CD4-positive, CD25-positive, alpha-beta regulatory T cell (primary cell): ENCODE data around the gene C11orf86. TPM values are rescaled to one million over a fixed set of nuclear protein-coding genes. Genes with fewer than 3 reads are reported as not detected.
A peak's percentile ranks its signal among the peaks of the same experiment; 100 is the strongest.

Experiments used
- ATAC-seq, 2 donors: fragments of 150-1000 bp; cut with Tn5 transposase; one replicate each; pipeline ENCODE4 v1.10.0; 2021; ENCODE audit warnings: low read depth in 2 of 2, moderate number of reproducible peaks in 2 of 2, moderate library complexity in 1 of 2
- DNase-seq, 3 donors: peaks; one replicate each; pipeline versions ENCODE4 v3.0.0 to v3.0.0-alpha.2; 2012 to 2022; ENCODE audit warnings: mixed read lengths in 1 of 3
- H3K27ac ChIP-seq: one replicate; pipeline ENCODE4 v1.7.0; 2013; ENCODE audit warnings: mild to moderate bottlenecking, low read length; ENCODE audit not compliant: insufficient read depth, poor library complexity, severe bottlenecking
- H3K27me3 ChIP-seq: one replicate; pipeline ENCODE4 v1.7.0; 2013; ENCODE audit warnings: low read length; ENCODE audit not compliant: control insufficient read depth, insufficient read depth
- H3K36me3 ChIP-seq: one replicate; pipeline ENCODE4 v1.7.0; 2013; ENCODE audit warnings: mild to moderate bottlenecking, low read length, moderate library complexity; ENCODE audit not compliant: control insufficient read depth, insufficient read depth
- H3K4me1 ChIP-seq: 2 replicates; pipeline ENCODE4 v1.7.0; 2013; ENCODE audit warnings: mild to moderate bottlenecking, low read length; ENCODE audit not compliant: insufficient read depth, control insufficient read depth, poor library complexity, severe bottlenecking
- H3K4me3 ChIP-seq: one replicate; pipeline ENCODE4 v1.7.0; 2013; ENCODE audit warnings: low read depth, mild to moderate bottlenecking, low read length, moderate library complexity
- H3K9me3 ChIP-seq, 2 experiments: 1 replicate in 1 of 2; 2 replicates in 1 of 2; pipeline ENCODE4 v1.7.0; 2013; ENCODE audit warnings: low read length in 2 of 2, mild to moderate bottlenecking in 1 of 2, moderate library complexity in 1 of 2; ENCODE audit not compliant: control insufficient read depth in 2 of 2
- H3K27ac Mint-ChIP-seq, 3 donors: one replicate each; pipeline ENCODE4 v1.8.0; 2020 to 2022; ENCODE audit warnings: mild to moderate bottlenecking in 3 of 3, mixed read lengths in 3 of 3, moderate library complexity in 2 of 3
- H3K27me3 Mint-ChIP-seq: one replicate; pipeline ENCODE4 v1.8.0; 2022; ENCODE audit warnings: mild to moderate bottlenecking, mixed read lengths
- H3K36me3 Mint-ChIP-seq: one replicate; pipeline ENCODE4 v1.8.0; 2020; ENCODE audit warnings: mixed read lengths
- H3K4me1 Mint-ChIP-seq, 4 donors: one replicate each; pipeline ENCODE4 v1.8.0; 2020 to 2022; ENCODE audit warnings: mixed read lengths in 4 of 4, mild to moderate bottlenecking in 1 of 4
- H3K4me3 Mint-ChIP-seq, 4 donors: one replicate each; pipeline ENCODE4 v1.8.0; 2020 to 2022; ENCODE audit warnings: mild to moderate bottlenecking in 4 of 4, mixed read lengths in 4 of 4, moderate library complexity in 3 of 4
- H3K9me3 Mint-ChIP-seq, 7 donors: one replicate each; pipeline ENCODE4 v1.8.0; 2020 to 2022; ENCODE audit warnings: mixed read lengths in 7 of 7, mild to moderate bottlenecking in 3 of 7, moderate library complexity in 2 of 7
- polyA plus RNA-seq, 4 donors: library from polyadenylated mRNA; unstranded; fragments of 300-500 nt; fragmentation: Illumina TruSeq; gene quantifications; one replicate each; pipeline ENCODE4 v1.2.3, GENCODE V29; 2021
- total RNA-seq: library from RNA; stranded (reverse); gene quantifications from one replicate; pipeline ENCODE4 v1.2.3, GENCODE V29; 2022

C11orf86 gene
- total and polyA plus RNA-seq, 5 donors from 2014 or later, result not detected

DNA sequence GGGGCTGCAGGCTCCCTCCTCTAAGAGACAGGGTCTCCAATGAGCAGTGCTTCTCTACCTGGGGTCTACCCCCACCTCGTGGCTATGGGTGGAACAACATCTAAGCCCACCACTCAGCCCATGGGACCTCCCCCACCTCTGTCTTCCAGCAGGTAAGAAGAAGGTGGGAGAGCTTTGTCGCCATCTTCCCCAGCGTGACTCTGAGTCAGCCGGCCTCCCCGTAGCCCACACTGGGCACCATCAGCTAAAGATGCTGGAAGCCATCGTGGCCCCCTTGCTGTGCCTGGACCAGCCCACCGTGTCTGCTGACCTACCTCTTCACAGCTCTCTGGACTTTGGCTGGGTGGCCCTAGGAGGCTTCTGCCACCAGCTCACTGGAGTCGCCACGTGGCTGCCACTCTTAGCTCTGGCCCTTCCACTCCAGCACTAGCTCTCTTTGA is 944 bp downstream of the C11orf86 start:
- Histone ChIP-seq H3K4me3 (no peak overlapping the region), H3K36me3 (no peaks in the 10 kb centered on the region), H3K4me1 (no peaks in the 10 kb centered on the region), H3K9me3 (peaks cover 0 to 2% of the 10 kb centered on the region in 2 experiments), H3K27me3 (no peaks in the 10 kb centered on the region), H3K27ac (no peak overlapping the region)
- peaks cover 4% of the 10 kb centered on the region for H3K27me3 Mint-ChIP-seq
- no peaks in the 10 kb centered on the region for H3K36me3 Mint-ChIP-seq
- peaks cover 0 to 7% (median 0%) of the 10 kb centered on the region in 7 donors for H3K9me3 Mint-ChIP-seq
- H3K4me3 Mint-ChIP-seq, result no peak overlapping the region
- ATAC-seq, result no peak
- H3K27ac Mint-ChIP-seq, result no peak overlapping the region
- DNase-seq, result no peak
- no peaks in the 10 kb centered on the region for H3K4me1 Mint-ChIP-seq

DNA sequence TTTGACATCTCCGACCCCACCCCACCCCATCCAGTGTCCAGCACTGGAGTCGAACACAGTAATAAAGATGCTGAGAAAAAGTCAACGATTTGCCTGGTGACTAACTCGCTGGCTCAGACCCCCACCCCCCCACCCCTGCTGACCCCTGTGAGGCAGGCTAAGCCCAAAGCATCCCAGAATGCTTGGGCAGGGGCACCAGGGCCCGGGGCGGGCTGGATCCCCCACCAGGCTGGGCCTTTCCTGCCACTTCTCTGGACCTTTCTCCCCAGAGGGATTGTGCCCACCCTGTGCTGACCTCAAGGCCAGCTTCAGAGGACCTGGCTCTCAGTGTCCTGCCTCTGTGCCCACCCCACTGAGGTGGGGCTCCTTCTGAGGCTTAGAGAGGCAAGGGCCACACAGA is 1.8 kb downstream of the C11orf86 start:
- ATAC-seq, result no peak
- Mint-ChIP-seq H3K27me3 (peaks cover 4% of the 10 kb centered on the region), H3K4me1 (no peaks in the 10 kb centered on the region), H3K27ac (no peak overlapping the region), H3K4me3 (no peak overlapping the region), H3K36me3 (no peaks in the 10 kb centered on the region), H3K9me3 (peaks cover 0 to 7% (median 0%) of the 10 kb centered on the region in 7 donors)
- no peak for DNase-seq
- no peaks in the 10 kb centered on the region for H3K4me1 ChIP-seq
- H3K36me3 ChIP-seq, result no peaks in the 10 kb centered on the region
- H3K27ac ChIP-seq, result no peak overlapping the region
- peaks cover 0 to 2% of the 10 kb centered on the region in 2 experiments for H3K9me3 ChIP-seq
- no peak overlapping the region for H3K4me3 ChIP-seq
- no peaks in the 10 kb centered on the region for H3K27me3 ChIP-seq

DNA sequence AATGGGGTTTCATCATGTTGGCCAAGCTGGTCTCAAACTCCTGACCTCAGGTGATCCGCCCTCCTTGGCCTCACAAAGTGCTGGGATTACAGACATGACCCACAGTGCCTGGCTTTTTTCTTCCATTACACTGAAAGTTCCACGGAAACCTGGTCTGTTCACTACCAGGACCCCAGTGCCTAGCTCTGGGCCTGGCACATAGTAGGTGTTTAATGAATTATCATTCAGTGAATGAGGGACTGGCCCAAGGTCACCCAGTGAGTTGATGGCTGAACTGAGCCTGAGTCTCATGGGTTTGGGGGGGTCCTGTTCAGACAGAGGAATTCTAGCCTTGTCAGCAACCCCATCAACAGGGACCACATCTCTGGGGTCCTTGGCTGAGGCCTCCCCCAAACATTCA is 3.1 kb downstream of the C11orf86 start:
- Histone ChIP-seq H3K36me3 (no peaks in the 10 kb centered on the region), H3K27ac (no peak overlapping the region), H3K4me3 (no peak overlapping the region), H3K4me1 (no peaks in the 10 kb centered on the region), H3K9me3 (peaks cover 0 to 2% of the 10 kb centered on the region in 2 experiments), H3K27me3 (no peaks in the 10 kb centered on the region)
- Mint-ChIP-seq H3K9me3 (peaks cover 0 to 7% (median 0%) of the 10 kb centered on the region in 7 donors), H3K4me3 (no peak overlapping the region), H3K36me3 (no peaks in the 10 kb centered on the region), H3K27ac (no peak overlapping the region), H3K27me3 (peaks cover 4% of the 10 kb centered on the region), H3K4me1 (no peaks in the 10 kb centered on the region)
- DNase-seq, result no peak
- ATAC-seq, result no peak

DNA sequence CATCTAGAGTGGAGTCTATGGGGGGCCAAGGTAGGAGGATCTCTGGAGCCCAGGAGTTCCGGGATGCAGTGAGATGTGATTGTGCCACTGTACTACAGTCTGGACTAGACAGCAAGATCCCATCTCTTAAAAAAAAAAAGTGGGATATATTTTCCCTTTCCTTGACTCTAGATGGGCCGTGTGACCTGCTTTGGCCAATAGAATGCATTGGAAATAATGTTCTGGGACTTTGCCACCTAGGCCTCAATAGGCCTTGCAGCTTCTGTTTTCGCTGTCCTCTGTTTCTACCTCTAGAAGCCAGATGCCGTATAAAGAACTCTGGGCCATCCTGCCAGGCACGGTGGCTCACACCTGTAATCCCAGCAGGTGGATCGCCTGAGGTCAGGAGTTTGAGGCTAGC is 3.6 kb downstream of the C11orf86 start:
- H3K36me3 ChIP-seq, result no peaks in the 10 kb centered on the region
- ATAC-seq (no peak), DNase-seq (no peak)
- H3K4me3 ChIP-seq, result no peak overlapping the region
- no peaks in the 10 kb centered on the region for H3K27me3 ChIP-seq
- Mint-ChIP-seq H3K4me1 (no peaks in the 10 kb centered on the region), H3K27ac (no peak overlapping the region), H3K4me3 (no peak overlapping the region), H3K9me3 (peaks cover 0 to 7% (median 0%) of the 10 kb centered on the region in 7 donors), H3K27me3 (peaks cover 4% of the 10 kb centered on the region), H3K36me3 (no peaks in the 10 kb centered on the region)
- no peak overlapping the region for H3K27ac ChIP-seq
- peaks cover 0 to 2% of the 10 kb centered on the region in 2 experiments for H3K9me3 ChIP-seq
- no peaks in the 10 kb centered on the region for H3K4me1 ChIP-seq

DNA sequence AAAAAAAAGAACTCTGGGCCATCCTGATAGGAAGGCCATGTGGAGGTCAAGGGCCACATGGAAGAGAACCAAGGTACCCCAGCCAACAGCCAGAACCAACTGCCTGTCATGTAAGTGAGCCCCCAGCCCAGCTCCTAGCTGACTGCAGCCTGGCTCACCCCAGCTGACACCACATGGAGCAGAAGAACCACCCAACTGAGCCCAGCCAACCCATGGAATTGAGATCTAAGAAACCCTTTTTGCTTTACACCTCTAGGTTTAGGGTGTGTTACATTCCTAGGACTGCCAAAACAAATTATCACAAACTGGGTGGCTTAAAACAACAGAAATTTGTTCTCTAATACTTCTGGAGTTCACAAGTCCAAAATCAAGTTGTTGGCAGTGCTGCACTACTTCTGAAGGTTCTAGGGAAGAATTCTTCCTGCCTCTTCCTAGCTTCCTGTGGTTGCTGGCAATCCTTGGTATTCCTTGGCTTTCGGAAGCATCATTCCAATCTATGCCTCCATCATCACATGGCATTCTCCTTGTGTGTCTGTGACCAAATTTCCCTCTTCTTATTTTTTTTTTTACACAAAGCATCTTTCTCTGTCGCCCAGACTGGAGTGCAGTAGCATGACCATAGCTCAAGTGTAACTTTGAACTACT is 4.4 kb downstream of the C11orf86 start:
- no peaks in the 10 kb centered on the region for H3K4me1 Mint-ChIP-seq

DNA sequence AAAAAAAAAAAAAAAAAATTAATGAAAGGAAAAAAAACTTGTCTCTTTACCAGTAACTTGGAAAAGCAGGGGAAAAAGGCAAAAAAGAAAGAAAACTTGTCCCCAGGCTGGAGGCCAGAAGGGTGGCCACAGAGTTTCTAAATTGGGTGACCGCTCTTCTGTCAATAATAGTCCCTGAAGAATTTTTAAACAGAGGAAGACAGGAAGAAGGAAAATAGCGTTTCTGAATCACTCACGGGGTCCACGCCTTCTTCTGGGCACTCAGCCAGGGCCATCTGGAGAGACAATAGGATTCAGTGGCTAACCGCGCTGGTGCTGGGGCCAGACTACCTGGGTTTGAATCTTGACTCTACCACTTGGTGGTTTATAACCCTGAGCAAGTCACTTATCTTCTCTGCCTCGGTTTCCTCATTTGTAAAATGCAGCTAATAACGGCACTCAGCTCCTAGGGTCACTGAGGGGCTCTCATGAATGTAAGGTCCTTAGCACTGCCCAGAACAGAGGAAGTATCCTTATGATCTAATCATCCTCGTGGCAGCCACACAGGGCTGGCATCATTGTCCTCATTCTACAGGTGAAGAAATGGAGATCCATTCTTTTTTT is 7.0 kb downstream of the C11orf86 start:
- Histone ChIP-seq H3K27me3 (no peaks in the 10 kb centered on the region), H3K4me3 (no peak overlapping the region), H3K4me1 (no peaks in the 10 kb centered on the region), H3K27ac (no peak overlapping the region), H3K36me3 (no peaks in the 10 kb centered on the region), H3K9me3 (peaks cover 0 to 2% of the 10 kb centered on the region in 2 experiments)
- DNase-seq, result no peak
- Mint-ChIP-seq H3K4me1 (peaks cover 0 to 2% (median 0%) of the 10 kb centered on the region in 4 donors), H3K36me3 (no peaks in the 10 kb centered on the region), H3K27me3 (peaks cover 5% of the 10 kb centered on the region), H3K27ac (no peak overlapping the region), H3K4me3 (no peak overlapping the region), H3K9me3 (peaks cover 0 to 7% (median 0%) of the 10 kb centered on the region in 7 donors)
- no peak for ATAC-seq

More for the DNA sequence above, 4.4 kb downstream of the C11orf86 start:
- H3K27me3 Mint-ChIP-seq, result peaks cover 1% of the 10 kb centered on the region
- H3K27ac ChIP-seq, result no peak overlapping the region
- H3K36me3 ChIP-seq, result no peaks in the 10 kb centered on the region
- H3K27me3 ChIP-seq, result no peaks in the 10 kb centered on the region
- H3K36me3 Mint-ChIP-seq, result no peaks in the 10 kb centered on the region
- peaks cover 0 to 2% of the 10 kb centered on the region in 2 experiments for H3K9me3 ChIP-seq
- no peaks in the 10 kb centered on the region for H3K4me1 ChIP-seq
- no peak overlapping the region for H3K4me3 ChIP-seq
- H3K9me3 Mint-ChIP-seq, result peaks cover 0 to 7% (median 0%) of the 10 kb centered on the region in 7 donors
- no peak overlapping the region for H3K4me3 Mint-ChIP-seq
- no peak for ATAC-seq
- no peak overlapping the region for H3K27ac Mint-ChIP-seq
- DNase-seq, result no peak

DNA sequence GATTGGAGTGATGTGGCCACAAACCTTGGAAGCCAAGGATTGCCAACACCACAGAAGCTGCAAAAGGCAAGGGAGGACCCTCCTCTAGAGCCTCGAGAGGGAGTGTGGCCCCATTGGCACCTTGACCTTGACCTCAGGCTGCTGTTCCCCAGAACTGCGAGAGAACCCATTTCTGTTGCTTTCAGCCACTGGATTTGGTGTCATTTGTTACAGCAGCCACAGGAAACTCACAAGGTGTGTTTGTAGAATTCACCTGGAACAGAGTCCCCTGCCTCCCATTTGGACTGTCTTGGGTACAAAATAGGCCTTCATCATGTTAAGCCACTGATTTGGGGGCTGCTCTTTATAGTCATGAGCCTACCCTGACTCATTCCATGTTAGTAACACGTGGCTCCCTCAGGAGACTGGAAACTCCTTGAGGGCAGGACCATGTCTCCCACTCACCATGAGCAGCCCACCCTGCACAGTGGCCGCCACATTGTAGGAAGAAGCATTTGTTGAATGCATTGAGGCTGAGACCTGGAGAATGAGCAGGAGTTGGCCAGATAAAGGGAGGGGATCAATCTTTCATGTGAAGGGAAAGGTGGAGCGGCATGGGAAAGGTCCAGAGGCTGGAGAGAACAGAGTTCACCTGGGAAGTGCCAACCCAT is 8.3 kb downstream of the C11orf86 start:
- Mint-ChIP-seq H3K9me3 (peaks cover 0 to 4% (median 0%) of the 10 kb centered on the region in 7 donors), H3K36me3 (no peaks in the 10 kb centered on the region), H3K27ac (peak overlapping the region in 1 of 3 donors; percentile 55), H3K4me3 (no peak overlapping the region), H3K27me3 (peaks cover 5% of the 10 kb centered on the region), H3K4me1 (peaks cover 0 to 2% (median 0%) of the 10 kb centered on the region in 4 donors)
- Histone ChIP-seq H3K27me3 (no peaks in the 10 kb centered on the region), H3K27ac (no peak overlapping the region), H3K9me3 (no peaks in the 10 kb centered on the region), H3K36me3 (no peaks in the 10 kb centered on the region), H3K4me3 (no peak overlapping the region), H3K4me1 (no peaks in the 10 kb centered on the region)
- DNase-seq (no peak), ATAC-seq (no peak)
